Kidney (tissue), 14 donors: ENCODE results near the gene FAM222B. TPM values are rescaled to one million over a fixed set of nuclear protein-coding genes. Genes with fewer than 3 reads are reported as not detected.

Experiments used
- DNase-seq, 5 donors: peaks; one replicate each; pipeline ENCODE4 v3.0.0-alpha.2; 2013 to 2020
- FAIRE-seq: peaks from 2 replicates; lab custom pipeline; 2012; peaks lifted over from hg19 to GRCh38; lab: Jason Lieb, UNC
- H3K27ac ChIP-seq, 2 donors: one replicate each; pipeline ENCODE4 v1.7.0; 2013; ENCODE audit warnings: low read depth in 2 of 2, low read length in 2 of 2, inconsistent platforms in 1 of 2
- H3K27me3 ChIP-seq: one replicate; pipeline ENCODE4 v1.7.1; 2013; ENCODE audit warnings: low read length, inconsistent platforms; ENCODE audit not compliant: control insufficient read depth, insufficient read depth
- H3K36me3 ChIP-seq, 3 donors: one replicate each; pipeline versions ENCODE4 v1.7.0 to v1.7.1; 2013; ENCODE audit warnings: low read length in 3 of 3, control low read depth in 1 of 3, inconsistent platforms in 1 of 3; ENCODE audit not compliant: insufficient read depth in 3 of 3, control insufficient read depth in 2 of 3
- H3K4me1 ChIP-seq, 3 donors: one replicate each; pipeline versions ENCODE4 v1.7.0 to v1.7.1; 2013; ENCODE audit warnings: low read length in 3 of 3, inconsistent platforms in 1 of 3, low read depth in 1 of 3; ENCODE audit not compliant: control insufficient read depth in 2 of 3, insufficient read depth in 2 of 3
- H3K4me3 ChIP-seq, 3 donors: one replicate each; pipeline versions ENCODE4 v1.7.0 to v1.8.1; 2013; ENCODE audit warnings: low read length in 3 of 3, control low read depth in 1 of 3, inconsistent platforms in 1 of 3
- H3K9ac ChIP-seq, 3 donors: one replicate each; pipeline versions ENCODE4 v1.7.0 to v1.7.1; 2013; ENCODE audit warnings: low read length in 3 of 3, control low read depth in 1 of 3, inconsistent platforms in 1 of 3
- H3K9me3 ChIP-seq, 3 donors: one replicate each; pipeline versions ENCODE4 v1.7.0 to v1.7.1; 2013; ENCODE audit warnings: low read length in 3 of 3, control low read depth in 1 of 3, inconsistent platforms in 1 of 3; ENCODE audit not compliant: control insufficient read depth in 2 of 3, insufficient read depth in 1 of 3
- CTCF ChIP-seq: IDR thresholded peaks from 3 replicates; pipeline ENCODE4 v1.5.1; 2012; ENCODE audit warnings: mild to moderate bottlenecking, moderate library complexity, borderline replicate concordance; ENCODE audit not compliant: insufficient read depth; ENCODE audit errors: extremely low read depth
- intact Hi-C: fragments of 100-400 bp; cut with DNase I; formaldehyde crosslinking; loops from one replicate; pipeline ENCODE4 v1.11.1; 2022
- polyA plus RNA-seq: library from polyadenylated mRNA; stranded (reverse); fragments of 350-450 nt; fragmentation: Illumina TruSeq; extraction: RNeasy Lipid Tissue Mini Kit (QIAGEN cat#74804); gene quantifications from one replicate; pipeline ENCODE4 v1.2.3, GENCODE V29; 2014; ENCODE audit warnings: low read depth, low replicate concordance; ENCODE audit not compliant: insufficient read depth
- total RNA-seq: library from RNA; stranded (reverse); fragmentation: NEBNext Ultra II Directional; extraction: Animal tissue kit (Norgen Biotek cat#: 25700); gene quantifications from one replicate; pipeline ENCODE4 v1.2.1, GENCODE V29; 2021
- donor health status: control.
- donor health status: control.
- donor health status: control.
- donor health status: control.
- donor health status: control.
- donor health status: DM: yes; HTN: yes; CAD: no.
- donor health status: Normal renal cell carcinoma (clear cell type).

FAM222B gene
- total and polyA plus RNA-seq, 2 donors from 2014 or later: 13.0 to 31.0 TPM

GRCh38 chr17:28748852-28749515 lies 93.6 kb downstream of the FAM222B start:
- Histone ChIP-seq H3K36me3 (peaks cover 10 to 36% (median 14%) of the 10 kb centered on the region in 3 donors), H3K9ac (no peak overlapping the region), H3K9me3 (no peaks in the 10 kb centered on the region), H3K27ac (peak overlapping the region in 1 of 2 donors; percentile 23), H3K27me3 (no peaks in the 10 kb centered on the region), H3K4me1 (peaks cover 3 to 54% (median 42%) of the 10 kb centered on the region in 3 donors), H3K4me3 (no peak overlapping the region)
- FAIRE-seq: no peak
- peak in 2 of 5 donors; percentile 46 to 83 for DNase-seq
- intact Hi-C loops: no loop called here
- TF ChIP-seq CTCF: no peak

GRCh38 chr17:28747801-28748750 lies 94.5 kb downstream of the FAM222B start:
- H3K36me3 ChIP-seq: peaks cover 10 to 36% (median 14%) of the 10 kb centered on the region in 3 donors
- peak overlapping the region in 1 of 3 donors; percentile 97 for H3K4me3 ChIP-seq
- H3K27me3 ChIP-seq: no peaks in the 10 kb centered on the region
- H3K9me3 ChIP-seq: no peaks in the 10 kb centered on the region
- peaks cover 3 to 58% (median 42%) of the 10 kb centered on the region in 3 donors for H3K4me1 ChIP-seq
- H3K9ac ChIP-seq: peak overlapping the region in 1 of 3 donors; percentile 46
- DNase-seq: peak in 2 of 5 donors; percentile 44 to 71
- intact Hi-C loops: no loop called here
- TF ChIP-seq CTCF: no peak
- FAIRE-seq: no peak
- H3K27ac ChIP-seq: peak overlapping the region in 1 of 2 donors; percentile 95

DNA sequence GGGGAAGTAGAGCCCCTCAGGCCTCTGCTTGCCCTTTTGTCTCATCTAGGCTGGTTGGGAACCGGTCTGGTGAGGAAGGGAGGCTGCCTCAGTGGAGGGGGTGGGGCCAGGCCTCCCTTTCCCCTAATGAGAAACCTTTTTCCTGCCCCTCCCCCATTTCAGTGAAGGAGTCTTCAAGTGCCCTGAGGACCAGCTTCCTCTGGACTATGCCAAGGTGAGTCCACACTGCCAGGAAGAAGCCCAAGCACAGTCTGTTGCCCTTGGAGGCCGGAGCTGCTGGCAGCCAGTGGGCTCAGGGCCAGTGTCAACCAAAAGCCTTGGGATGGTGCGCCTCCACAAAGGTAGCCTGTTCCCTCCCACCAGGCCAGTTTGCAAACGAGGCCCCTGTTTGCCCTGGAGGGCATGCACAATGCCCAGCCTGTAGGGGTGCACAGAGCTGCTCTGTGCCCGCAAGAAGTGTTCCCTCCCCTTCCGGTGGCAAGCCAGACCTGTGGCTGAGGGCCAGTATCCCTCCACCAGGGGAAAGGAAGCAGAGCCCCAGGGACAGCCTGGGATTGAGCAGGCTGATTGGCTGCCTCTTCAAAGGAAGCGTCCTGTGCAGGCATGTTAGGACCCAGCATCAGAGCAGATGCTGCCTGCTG lies 95.4 kb downstream of the FAM222B start:
- FAIRE-seq (no peak), DNase-seq (peak in 2 of 5 donors; percentile 46 to 92)
- Histone ChIP-seq H3K9me3 (no peaks in the 10 kb centered on the region), H3K27me3 (no peaks in the 10 kb centered on the region), H3K4me1 (peaks cover 3 to 59% (median 42%) of the 10 kb centered on the region in 3 donors), H3K9ac (peak overlapping the region in 1 of 3 donors; percentile 98), H3K4me3 (peak overlapping the region in 1 of 3 donors; percentile 97), H3K27ac (peak overlapping the region; percentile 95 to 96), H3K36me3 (peaks cover 10 to 36% (median 11%) of the 10 kb centered on the region in 3 donors)
- intact Hi-C loops: no loop called here
- TF ChIP-seq CTCF: no peak
